Ascending aorta (tissue), 2 donors: ENCODE measurements around the gene CRYBG1. TPM values are rescaled to one million over a fixed set of nuclear protein-coding genes. Genes with fewer than 3 reads are reported as not detected.

Experiments used
- DNase-seq, 2 donors: peaks; one replicate each; pipeline ENCODE4 v3.0.0-alpha.2; 2019; ENCODE audit warnings: low spot score in 2 of 2
- H3K27ac ChIP-seq, 2 donors: fragments of 200-600 bp; sonication (generic); one replicate each; pipeline ENCODE4 v1.5.1; 2016 to 2017; ENCODE audit warnings: mild to moderate bottlenecking in 1 of 2
- H3K27me3 ChIP-seq: fragments of 200-600 bp; sonication (generic); one replicate; pipeline ENCODE4 v1.5.1; 2017
- H3K36me3 ChIP-seq, 2 donors: fragments of 200-600 bp; sonication (generic); one replicate each; pipeline ENCODE4 v1.5.1; 2016
- H3K4me1 ChIP-seq, 2 donors: fragments of 200-600 bp; sonication (generic); one replicate each; pipeline ENCODE4 v1.5.1; 2016 to 2017; ENCODE audit warnings: mild to moderate bottlenecking in 1 of 2
- H3K4me3 ChIP-seq, 2 donors: fragments of 200-600 bp; sonication (generic); one replicate each; pipeline ENCODE4 v1.5.1; 2016 to 2017; ENCODE audit warnings: mild to moderate bottlenecking in 1 of 2
- H3K9me3 ChIP-seq, 2 donors: fragments of 200-600 bp; sonication (generic); one replicate each; pipeline ENCODE4 v1.5.1; 2016
- intact Hi-C: fragments of 100-400 bp; cut with DNase I; formaldehyde crosslinking; loops from one replicate; pipeline ENCODE4 v1.15.1; 2023
- total RNA-seq: library from RNA; depleted of rRNA; stranded (reverse); fragments of >200 nt; gene quantifications from one replicate; pipeline ENCODE4 v1.1.0, GENCODE V29; 2016
- TF ChIP-seq, protein P1 (sequence below), 3 experiments: fragments of 200-600 bp in 2 of 3; fragments of 450-650 bp in 1 of 3; sonication (generic) in 2 of 3; IDR thresholded peaks; one replicate each; pipeline ENCODE4 v1.5.1; 2016 to 2019; ENCODE audit warnings: antibody characterized with exemption in 3 of 3, mild to moderate bottlenecking in 1 of 3, moderate library complexity in 1 of 3

Gene CRYBG1
- total RNA-seq, 1 donor from 2014 or later: 6.5 TPM

DNA sequence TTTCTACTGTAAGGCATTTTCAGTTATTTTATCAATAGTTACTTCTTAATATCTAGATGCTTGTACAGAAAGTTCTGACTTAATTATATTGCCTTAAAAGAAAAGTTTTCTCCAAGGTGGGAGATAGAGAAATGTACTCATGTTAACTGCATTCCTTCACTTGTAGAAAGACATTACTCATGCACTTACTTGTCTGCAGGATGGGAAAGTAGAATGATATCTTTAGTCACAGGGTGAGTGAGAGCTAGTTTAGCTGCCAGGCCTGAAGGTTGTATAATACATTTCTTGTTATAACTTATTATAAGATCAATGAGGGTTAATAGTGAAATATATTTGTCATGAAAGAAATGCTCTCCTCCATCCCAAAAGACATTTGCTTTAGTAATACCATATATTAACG lies 92.1 kb downstream of the CRYBG1 start:
- intact Hi-C loops: no loop called here

DNA sequence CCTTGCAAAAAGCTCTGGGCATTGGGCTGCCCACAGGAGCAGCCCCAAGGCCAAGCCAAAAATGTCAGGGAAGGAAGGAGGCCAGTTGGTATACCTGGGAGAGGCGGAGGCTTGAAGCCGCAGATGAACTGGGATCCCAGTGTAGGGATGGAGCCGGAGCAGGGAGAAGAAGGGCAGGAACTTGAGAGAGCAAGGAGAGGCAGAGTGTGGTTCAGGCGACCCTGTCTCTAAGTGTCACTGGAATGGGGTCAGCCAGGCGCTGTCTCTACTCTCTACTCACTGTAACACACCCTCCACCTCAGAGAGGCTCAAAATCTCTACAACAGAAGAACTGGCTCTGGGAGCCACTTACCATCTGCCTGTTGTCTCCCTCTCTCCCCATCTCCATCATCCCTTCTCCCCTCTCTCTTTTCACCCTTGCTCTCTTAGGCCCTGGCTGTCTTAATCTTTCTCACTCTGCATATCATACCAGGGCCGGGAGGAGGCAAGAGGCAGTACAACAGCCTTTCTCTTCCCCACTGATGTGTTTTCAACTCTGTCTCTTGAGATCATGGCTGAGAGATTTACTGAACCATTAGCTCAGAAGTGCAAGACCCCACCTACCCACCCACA lies 93.3 kb downstream of the CRYBG1 start:
- Histone ChIP-seq H3K9me3 (no peaks in the 10 kb centered on the region), H3K27ac (no peak overlapping the region), H3K27me3 (no peaks in the 10 kb centered on the region), H3K4me3 (no peak overlapping the region), H3K36me3 (no peaks in the 10 kb centered on the region), H3K4me1 (peaks cover 0 to 5% of the 10 kb centered on the region in 2 donors)
- intact Hi-C loops: no loop called here
- DNase-seq: no peak
- TF ChIP-seq, protein P1, sequence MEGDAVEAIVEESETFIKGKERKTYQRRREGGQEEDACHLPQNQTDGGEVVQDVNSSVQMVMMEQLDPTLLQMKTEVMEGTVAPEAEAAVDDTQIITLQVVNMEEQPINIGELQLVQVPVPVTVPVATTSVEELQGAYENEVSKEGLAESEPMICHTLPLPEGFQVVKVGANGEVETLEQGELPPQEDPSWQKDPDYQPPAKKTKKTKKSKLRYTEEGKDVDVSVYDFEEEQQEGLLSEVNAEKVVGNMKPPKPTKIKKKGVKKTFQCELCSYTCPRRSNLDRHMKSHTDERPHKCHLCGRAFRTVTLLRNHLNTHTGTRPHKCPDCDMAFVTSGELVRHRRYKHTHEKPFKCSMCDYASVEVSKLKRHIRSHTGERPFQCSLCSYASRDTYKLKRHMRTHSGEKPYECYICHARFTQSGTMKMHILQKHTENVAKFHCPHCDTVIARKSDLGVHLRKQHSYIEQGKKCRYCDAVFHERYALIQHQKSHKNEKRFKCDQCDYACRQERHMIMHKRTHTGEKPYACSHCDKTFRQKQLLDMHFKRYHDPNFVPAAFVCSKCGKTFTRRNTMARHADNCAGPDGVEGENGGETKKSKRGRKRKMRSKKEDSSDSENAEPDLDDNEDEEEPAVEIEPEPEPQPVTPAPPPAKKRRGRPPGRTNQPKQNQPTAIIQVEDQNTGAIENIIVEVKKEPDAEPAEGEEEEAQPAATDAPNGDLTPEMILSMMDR (IDR thresholded peaks at IDR 0.05): no peak

More for the DNA sequence above, 92.1 kb downstream of the CRYBG1 start:
- DNase-seq: no peak
- H3K27me3 ChIP-seq: no peaks in the 10 kb centered on the region
- no peak overlapping the region for H3K27ac ChIP-seq
- no peak overlapping the region for H3K4me3 ChIP-seq
- H3K36me3 ChIP-seq: no peaks in the 10 kb centered on the region
- TF ChIP-seq, protein P1 (IDR thresholded peaks at IDR 0.05): no peak
- H3K9me3 ChIP-seq: no peaks in the 10 kb centered on the region
- H3K4me1 ChIP-seq: peaks cover 0 to 5% of the 10 kb centered on the region in 2 donors

DNA sequence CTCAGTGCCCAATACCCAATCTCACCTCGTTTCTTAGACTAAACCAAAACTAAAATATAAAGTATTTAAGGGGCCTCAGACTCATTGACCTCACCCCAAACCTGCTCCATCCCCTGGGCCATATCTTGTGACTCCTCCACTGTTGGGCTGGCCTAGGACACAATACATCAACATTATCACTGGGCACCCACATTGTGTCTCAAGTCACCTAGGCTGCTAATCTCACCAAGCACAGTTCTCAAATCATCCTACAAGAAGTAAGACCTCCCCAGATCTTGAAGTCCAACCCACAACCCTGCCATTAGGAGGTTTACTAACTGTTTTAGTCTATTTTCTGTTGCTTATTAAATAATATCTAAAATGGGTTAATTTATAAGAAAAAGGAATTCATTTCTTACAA lies 96.2 kb downstream of the CRYBG1 start:
- TF ChIP-seq, protein P1 (IDR thresholded peaks at IDR 0.05): no peak
- intact Hi-C loops: no loop called here

GRCh38 chr6:106458021-106458986 lies 97.8 kb downstream of the CRYBG1 start:
- Histone ChIP-seq H3K36me3 (no peaks in the 10 kb centered on the region), H3K4me3 (no peak overlapping the region), H3K27ac (no peak overlapping the region), H3K9me3 (no peaks in the 10 kb centered on the region), H3K4me1 (no peaks in the 10 kb centered on the region), H3K27me3 (no peaks in the 10 kb centered on the region)
- TF ChIP-seq, protein P1 (IDR thresholded peaks at IDR 0.05): no peak
- DNase-seq: no peak
- intact Hi-C loops: no loop called here

More for the DNA sequence above, 96.2 kb downstream of the CRYBG1 start:
- Histone ChIP-seq H3K36me3 (no peaks in the 10 kb centered on the region), H3K27ac (no peak overlapping the region), H3K27me3 (no peaks in the 10 kb centered on the region), H3K4me1 (no peaks in the 10 kb centered on the region), H3K9me3 (no peaks in the 10 kb centered on the region), H3K4me3 (no peak overlapping the region)
- DNase-seq: no peak

GRCh38 chr6:106460481-106460880 lies 100.0 kb downstream of the CRYBG1 start:
- Histone ChIP-seq H3K27ac (no peak overlapping the region), H3K9me3 (no peaks in the 10 kb centered on the region), H3K36me3 (no peaks in the 10 kb centered on the region), H3K4me3 (no peak overlapping the region), H3K4me1 (no peaks in the 10 kb centered on the region), H3K27me3 (no peaks in the 10 kb centered on the region)
- DNase-seq: no peak
- intact Hi-C loops: no loop called here
- TF ChIP-seq, protein P1 (IDR thresholded peaks at IDR 0.05): no peak
